ENCODE results near the gene TCAP.

Gene TCAP

DNA sequence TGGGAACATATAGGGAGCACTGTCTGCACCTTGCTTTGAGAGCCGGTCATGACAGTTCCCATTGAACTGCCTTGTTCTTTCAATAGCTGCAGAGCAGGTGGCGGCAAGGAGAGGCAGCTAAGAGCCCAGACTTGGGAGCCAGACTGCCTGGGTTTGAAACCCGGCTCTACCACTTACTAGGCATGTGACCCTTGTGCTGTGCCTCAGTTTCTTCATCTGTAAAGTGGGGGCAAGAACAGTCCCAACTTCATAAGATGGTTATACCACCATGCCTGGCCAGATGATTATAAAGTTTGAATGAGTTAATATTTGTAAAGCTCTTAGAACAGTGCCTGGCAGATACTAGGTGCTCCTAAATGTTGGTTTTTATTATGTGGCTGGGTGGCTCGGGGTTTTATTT, 49.1 kb downstream of the TCAP start:
- no peak for TF ChIP-seq ZBTB7A (IDR thresholded peaks at IDR 0.05; ENCODE audit: low read depth)
- TF ChIP-seq, protein P1, sequence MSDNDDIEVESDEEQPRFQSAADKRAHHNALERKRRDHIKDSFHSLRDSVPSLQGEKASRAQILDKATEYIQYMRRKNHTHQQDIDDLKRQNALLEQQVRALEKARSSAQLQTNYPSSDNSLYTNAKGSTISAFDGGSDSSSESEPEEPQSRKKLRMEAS (IDR thresholded peaks at IDR 0.05): no peak
- TF ChIP-seq CREB1 (IDR thresholded peaks at IDR 0.05; ENCODE audit: low read depth): no peak
- TF ChIP-seq EP300 (IDR thresholded peaks at IDR 0.05; ENCODE audit: borderline replicate concordance): no peak
- no peak for TF ChIP-seq TAF1 (IDR thresholded peaks at IDR 0.05; ENCODE audit: low read depth)
- no peak for TF ChIP-seq EGR1 (IDR thresholded peaks at IDR 0.05)
- no peak for TF ChIP-seq YY1 (IDR thresholded peaks at IDR 0.05; ENCODE audit: low read depth)
- TF ChIP-seq, protein P2, sequence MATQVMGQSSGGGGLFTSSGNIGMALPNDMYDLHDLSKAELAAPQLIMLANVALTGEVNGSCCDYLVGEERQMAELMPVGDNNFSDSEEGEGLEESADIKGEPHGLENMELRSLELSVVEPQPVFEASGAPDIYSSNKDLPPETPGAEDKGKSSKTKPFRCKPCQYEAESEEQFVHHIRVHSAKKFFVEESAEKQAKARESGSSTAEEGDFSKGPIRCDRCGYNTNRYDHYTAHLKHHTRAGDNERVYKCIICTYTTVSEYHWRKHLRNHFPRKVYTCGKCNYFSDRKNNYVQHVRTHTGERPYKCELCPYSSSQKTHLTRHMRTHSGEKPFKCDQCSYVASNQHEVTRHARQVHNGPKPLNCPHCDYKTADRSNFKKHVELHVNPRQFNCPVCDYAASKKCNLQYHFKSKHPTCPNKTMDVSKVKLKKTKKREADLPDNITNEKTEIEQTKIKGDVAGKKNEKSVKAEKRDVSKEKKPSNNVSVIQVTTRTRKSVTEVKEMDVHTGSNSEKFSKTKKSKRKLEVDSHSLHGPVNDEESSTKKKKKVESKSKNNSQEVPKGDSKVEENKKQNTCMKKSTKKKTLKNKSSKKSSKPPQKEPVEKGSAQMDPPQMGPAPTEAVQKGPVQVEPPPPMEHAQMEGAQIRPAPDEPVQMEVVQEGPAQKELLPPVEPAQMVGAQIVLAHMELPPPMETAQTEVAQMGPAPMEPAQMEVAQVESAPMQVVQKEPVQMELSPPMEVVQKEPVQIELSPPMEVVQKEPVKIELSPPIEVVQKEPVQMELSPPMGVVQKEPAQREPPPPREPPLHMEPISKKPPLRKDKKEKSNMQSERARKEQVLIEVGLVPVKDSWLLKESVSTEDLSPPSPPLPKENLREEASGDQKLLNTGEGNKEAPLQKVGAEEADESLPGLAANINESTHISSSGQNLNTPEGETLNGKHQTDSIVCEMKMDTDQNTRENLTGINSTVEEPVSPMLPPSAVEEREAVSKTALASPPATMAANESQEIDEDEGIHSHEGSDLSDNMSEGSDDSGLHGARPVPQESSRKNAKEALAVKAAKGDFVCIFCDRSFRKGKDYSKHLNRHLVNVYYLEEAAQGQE (IDR thresholded peaks at IDR 0.05; ENCODE audit: low read depth): no peak
- TF ChIP-seq TEAD4 (IDR thresholded peaks at IDR 0.05): no peak
- TF ChIP-seq, protein P3, sequence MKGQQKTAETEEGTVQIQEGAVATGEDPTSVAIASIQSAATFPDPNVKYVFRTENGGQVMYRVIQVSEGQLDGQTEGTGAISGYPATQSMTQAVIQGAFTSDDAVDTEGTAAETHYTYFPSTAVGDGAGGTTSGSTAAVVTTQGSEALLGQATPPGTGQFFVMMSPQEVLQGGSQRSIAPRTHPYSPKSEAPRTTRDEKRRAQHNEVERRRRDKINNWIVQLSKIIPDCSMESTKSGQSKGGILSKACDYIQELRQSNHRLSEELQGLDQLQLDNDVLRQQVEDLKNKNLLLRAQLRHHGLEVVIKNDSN (IDR thresholded peaks at IDR 0.05): no peak
- no peak for TF ChIP-seq RAD21 (IDR thresholded peaks at IDR 0.05; ENCODE audit: low read depth)

DNA sequence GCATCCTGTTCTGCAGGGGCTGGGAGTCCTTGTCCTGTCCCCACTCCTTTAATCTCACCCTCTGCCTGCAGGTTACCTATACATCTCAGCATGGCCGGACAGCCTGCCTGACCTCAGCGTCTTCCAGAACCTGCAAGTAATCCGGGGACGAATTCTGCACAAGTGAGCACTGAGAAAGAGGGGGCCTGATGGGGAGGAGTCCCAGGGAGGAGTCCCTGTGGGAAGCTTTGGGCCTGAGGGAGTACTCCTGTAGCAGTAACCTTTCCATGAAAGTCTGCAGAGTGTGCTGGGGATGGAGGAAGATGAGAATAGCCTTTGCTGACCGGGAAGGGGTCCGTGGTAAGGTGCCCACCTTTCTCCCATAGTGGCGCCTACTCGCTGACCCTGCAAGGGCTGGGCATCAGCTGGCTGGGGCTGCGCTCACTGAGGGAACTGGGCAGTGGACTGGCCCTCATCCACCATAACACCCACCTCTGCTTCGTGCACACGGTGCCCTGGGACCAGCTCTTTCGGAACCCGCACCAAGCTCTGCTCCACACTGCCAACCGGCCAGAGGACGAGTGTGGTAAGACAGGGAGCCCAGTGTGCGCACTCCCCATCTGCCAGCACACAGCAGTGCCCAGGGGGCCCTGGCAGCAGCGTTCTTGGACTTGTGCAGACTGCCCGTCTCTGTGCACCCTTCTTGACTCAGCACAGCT, 50.4 kb downstream of the TCAP start:
- TF ChIP-seq FOXM1 (IDR thresholded peaks at IDR 0.05; ENCODE audit: borderline replicate concordance, low read depth) (no peak), TCF12 (IDR thresholded peaks at IDR 0.05; ENCODE audit: low read depth) (no peak), CEBPB (IDR thresholded peaks at IDR 0.05) (no peak), ZBTB7A (IDR thresholded peaks at IDR 0.05; ENCODE audit: low read depth) (no peak), TEAD4 (IDR thresholded peaks at IDR 0.05) (no peak), YY1 (IDR thresholded peaks at IDR 0.05; ENCODE audit: low read depth) (no peak), NFIC (IDR thresholded peaks at IDR 0.05) (no peak)
- TF ChIP-seq, protein P2 (IDR thresholded peaks at IDR 0.05; ENCODE audit: low read depth): no peak
- TF ChIP-seq, protein P1 (IDR thresholded peaks at IDR 0.05): no peak
